SK-N-MC (cell line): ENCODE measurements around the gene TAS2R10.

Experiments used
- EZH2 ChIP-seq: fragments of 200-600 bp; sonication (generic); IDR thresholded peaks from one replicate; pipeline ENCODE4 v1.6.1; 2017; ENCODE audit warnings: antibody characterized with exemption
- POLR2AphosphoS5 ChIP-seq: IDR thresholded peaks from 2 replicates; pipeline ENCODE4 v1.6.1; 2012; ENCODE audit warnings: mild to moderate bottlenecking, low read depth, low read length, borderline replicate concordance

DNA sequence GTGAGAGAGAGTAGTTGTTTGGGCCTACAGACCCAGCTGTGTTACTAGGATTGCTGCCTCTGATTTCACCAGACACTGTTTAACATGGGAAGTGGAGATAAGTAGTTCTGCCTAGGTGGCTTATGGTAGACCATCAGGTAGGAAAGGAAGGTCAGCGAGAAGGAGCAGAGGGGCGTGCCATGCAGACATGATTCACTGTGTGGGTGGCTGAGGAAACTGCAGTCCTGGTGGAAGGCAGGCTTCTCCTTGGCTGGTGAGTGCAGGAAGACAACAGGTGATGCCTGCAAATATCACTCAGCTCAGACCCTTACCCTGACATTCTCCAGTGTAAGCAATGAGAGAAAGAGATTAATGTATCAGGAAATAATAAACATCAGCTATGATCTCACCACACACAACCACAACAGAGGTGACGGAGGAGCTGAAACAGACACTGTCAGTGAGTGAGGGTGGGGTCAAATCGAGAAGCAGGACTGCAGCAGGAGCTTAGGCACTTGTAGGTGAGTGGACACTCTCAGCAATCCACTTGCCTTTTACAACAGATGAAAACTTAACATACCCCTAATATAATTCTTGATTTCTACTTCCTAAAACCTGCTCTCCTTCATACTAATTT lies 25.2 kb upstream of the TAS2R10 start:
- TF ChIP-seq EZH2 (no peak), POLR2AphosphoS5 (no peak)
